NCI-H187 (cell line): ENCODE data around the gene NKX2-1.
"Not testable (repeated sequence)": the region's sequence is repeated elsewhere in the genome, so short reads cannot be mapped to it uniquely, and the experiment has no call there.

Source experiments
- DNase-seq, 2 experiments: peaks; one replicate each; lab custom pipeline; 2025; lab: John Stamatoyannopoulos, UW

NKX2-1 gene

DNA sequence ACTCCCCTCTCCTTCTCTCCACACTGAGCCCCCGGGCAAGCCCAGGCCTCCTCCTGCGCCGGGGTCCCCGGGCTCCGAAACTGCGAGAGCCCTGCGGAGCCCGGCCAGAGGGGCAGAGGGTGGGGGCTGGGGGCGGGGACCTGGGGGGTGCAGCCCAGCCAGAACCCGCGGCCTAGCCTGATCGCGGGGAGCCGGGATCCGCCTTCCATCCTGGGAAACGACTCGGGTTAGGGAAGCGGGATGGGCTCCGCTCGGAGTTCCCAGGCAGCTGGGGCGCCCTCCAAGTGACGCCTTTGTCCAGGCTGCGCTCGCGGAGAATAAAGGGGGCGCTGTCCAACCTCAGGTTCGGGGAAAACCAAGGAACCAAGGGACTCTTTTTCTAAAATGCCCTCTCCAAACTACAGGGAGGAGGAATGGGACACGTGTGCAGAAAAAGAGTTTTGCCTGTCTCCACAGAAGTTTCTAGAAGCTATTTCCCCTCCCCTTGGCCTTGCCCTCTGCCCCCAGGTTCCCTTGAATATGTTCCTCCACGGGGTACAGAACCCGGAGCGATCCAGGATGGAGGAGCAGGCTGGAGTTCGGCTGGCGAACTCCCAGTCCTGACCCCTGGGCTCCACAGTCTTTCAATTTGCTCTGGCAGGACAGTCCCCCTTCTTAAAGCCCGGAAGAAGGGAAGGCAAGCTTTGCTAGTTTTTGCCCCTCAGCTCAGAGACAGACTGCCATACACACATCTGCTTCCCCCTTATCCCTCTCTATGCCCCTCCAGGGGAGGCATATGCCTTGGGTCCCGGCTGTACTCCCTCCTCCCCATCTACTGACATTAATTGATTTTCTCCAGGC is 13.9 kb downstream of the NKX2-1 start:
- DNase-seq, result peak; percentile 67 to 89

GRCh38 chr14:36505181-36505815 is 14.7 kb downstream of the NKX2-1 start:
- DNase-seq, result no peak

DNA sequence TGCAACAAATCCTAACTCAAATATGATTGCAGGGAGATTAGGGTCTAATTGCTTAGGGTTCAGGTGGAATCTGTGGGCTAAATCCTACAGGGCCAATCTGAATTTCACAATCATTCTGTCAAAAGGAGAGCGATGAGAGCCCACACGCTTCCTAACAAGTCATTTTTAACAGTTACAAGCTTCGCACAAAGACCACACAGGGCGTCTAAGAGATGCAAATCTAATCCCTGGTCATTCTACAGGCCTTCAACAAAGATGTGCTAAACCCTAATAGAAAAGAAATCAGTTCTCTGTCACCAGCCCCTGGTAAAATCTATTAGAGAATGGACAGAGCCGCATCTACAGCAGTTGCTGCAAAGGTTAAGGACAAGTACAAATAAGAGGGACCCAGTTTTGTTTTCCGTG is 15.3 kb downstream of the NKX2-1 start:
- peak in 1 of 2 experiments; percentile 88 for DNase-seq

GRCh38 chr14:36503771-36504741 is 16.0 kb downstream of the NKX2-1 start:
- peak in 1 of 2 experiments; percentile 57 for DNase-seq

DNA sequence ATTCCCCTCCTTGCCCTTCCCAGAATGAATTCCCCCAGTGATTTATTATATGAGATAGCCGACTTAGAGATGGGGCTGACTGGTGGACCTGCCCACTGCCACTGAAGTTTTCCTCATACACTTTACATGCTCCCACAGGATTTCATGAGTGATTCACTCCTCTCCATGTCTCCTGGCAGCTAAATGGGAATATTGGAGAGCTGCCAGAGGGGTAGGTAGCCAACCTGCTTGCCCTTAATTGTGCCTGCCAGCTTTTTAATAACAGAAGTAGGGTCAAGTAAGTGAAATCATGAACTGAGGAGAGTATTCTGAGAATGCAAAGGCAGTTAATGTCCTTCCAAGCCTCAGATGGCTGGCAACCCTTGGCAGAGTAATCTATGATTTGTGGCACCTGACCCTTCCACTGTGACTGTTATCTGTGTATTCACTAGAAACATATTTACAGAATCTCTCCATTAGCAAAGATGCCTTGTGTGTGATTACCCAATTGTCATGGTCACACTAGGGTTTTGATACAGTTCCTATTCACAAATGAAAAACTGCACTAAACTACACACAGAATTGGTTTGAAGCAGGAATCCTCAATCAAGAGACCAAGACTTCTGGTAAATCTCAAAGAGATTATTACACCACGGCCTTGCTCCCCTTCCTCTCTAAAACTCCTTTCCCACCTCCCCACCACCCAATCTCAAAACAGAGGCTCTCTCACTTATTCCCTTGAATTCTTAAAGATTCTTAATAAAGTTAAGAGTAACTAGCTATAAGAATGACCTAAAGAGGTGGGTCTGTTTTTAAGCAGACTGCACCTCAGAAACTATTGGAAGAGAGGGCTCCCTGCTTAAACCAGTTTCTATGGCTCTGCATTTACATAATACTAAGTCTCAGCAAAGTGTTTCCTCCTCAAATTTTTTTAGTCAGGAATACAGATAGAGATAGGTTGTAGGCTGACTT is 17.2 kb downstream of the NKX2-1 start:
- peak; percentile 86 to 98 for DNase-seq

- no peak for DNase-seq
Observed at GRCh38 chr14:36498938-36499337, 21.1 kb downstream of the NKX2-1 start.

DNA sequence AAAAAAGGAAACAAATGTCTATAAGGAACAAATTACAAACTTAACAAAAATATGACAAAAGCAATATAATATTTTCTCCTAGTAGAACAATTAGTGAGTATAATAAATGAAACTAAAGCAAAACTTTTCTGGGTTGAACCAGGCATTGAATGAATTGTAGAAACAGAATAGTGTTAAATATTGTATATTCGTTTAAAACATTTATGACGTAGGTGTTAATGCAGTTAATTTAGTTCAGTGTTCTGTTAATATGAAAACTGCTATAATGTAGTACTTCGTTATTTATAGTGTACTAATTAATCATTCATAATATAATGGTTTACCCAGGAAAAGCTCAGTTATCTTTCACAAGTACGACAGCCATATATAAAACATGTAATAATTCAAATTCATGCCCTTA is 23.7 kb downstream of the NKX2-1 start:
- DNase-seq, result no peak

GRCh38 chr14:36495666-36496065 is 24.4 kb downstream of the NKX2-1 start:
- DNase-seq, result peak in 1 of 2 experiments; percentile 40

GRCh38 chr14:36493761-36494160 is 26.3 kb downstream of the NKX2-1 start:
- peak in 1 of 2 experiments; percentile 34 for DNase-seq

- no peak for DNase-seq
Observed at GRCh38 chr14:36485773-36486172, 34.3 kb downstream of the NKX2-1 start.

DNA sequence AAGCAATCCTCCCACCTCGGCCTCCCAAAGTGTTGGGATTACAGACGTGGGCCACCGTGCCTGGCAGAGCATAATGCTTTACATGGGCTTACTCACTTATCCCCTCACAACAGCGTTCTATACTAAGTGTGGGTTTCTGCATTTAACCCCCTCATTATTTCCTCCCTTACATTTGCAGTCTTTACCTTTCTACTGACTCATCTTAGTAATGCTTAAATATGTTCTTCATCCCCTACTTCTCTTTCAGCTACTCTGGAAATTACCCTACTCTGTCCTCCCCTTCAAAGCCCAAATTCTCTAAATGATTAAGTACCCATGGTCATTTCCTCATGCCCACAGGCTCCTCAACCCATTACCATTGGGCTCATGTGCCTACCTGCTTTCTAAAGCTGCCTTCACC is 40.7 kb downstream of the NKX2-1 start:
- DNase-seq, result no peak

GRCh38 chr14:36478782-36479181 is 41.2 kb downstream of the NKX2-1 start:
- DNase-seq, result no peak

GRCh38 chr14:36477266-36477665 is 42.8 kb downstream of the NKX2-1 start:
- DNase-seq, result no peak

GRCh38 chr14:36476061-36476460 is 44.0 kb downstream of the NKX2-1 start:
- DNase-seq, result not testable (repeated sequence)

GRCh38 chr14:36474593-36474992 is 45.4 kb downstream of the NKX2-1 start:
- DNase-seq, result no peak

- DNase-seq, result no peak
Observed at GRCh38 chr14:36471431-36471830, 48.6 kb downstream of the NKX2-1 start.

- no peak for DNase-seq
Observed at GRCh38 chr14:36467332-36467731, 52.7 kb downstream of the NKX2-1 start.
